Ishikawa (cell line): ENCODE results near the gene PLPPR5.

ENCODE experiments used
- CEBPB ChIP-seq: IDR thresholded peaks from 2 replicates; pipeline ENCODE4 v1.6.1; 2012
- CREB1 ChIP-seq: IDR thresholded peaks from 2 replicates; pipeline ENCODE4 v1.6.1; 2012; ENCODE audit warnings: low read depth
- EGR1 ChIP-seq: IDR thresholded peaks from 2 replicates; pipeline ENCODE4 v1.6.1; 2012
- EP300 ChIP-seq: IDR thresholded peaks from 2 replicates; pipeline ENCODE4 v1.6.1; 2012; ENCODE audit warnings: borderline replicate concordance
- FOXM1 ChIP-seq: IDR thresholded peaks from 2 replicates; pipeline ENCODE4 v1.6.1; 2012; ENCODE audit warnings: low read depth, borderline replicate concordance
- NFIC ChIP-seq: IDR thresholded peaks from 2 replicates; pipeline ENCODE4 v1.6.1; 2012
- RAD21 ChIP-seq: IDR thresholded peaks from 2 replicates; pipeline ENCODE4 v1.6.1; 2012; ENCODE audit warnings: low read depth
- TAF1 ChIP-seq: IDR thresholded peaks from 2 replicates; pipeline ENCODE4 v1.6.1; 2012; ENCODE audit warnings: low read depth, mild to moderate bottlenecking
- TCF12 ChIP-seq: IDR thresholded peaks from 2 replicates; pipeline ENCODE4 v1.6.1; 2012; ENCODE audit warnings: low read depth
- TEAD4 ChIP-seq: IDR thresholded peaks from 2 replicates; pipeline ENCODE4 v1.6.1; 2012
- YY1 ChIP-seq: IDR thresholded peaks from 2 replicates; pipeline ENCODE4 v1.6.1; 2012; ENCODE audit warnings: low read depth
- ZBTB7A ChIP-seq: IDR thresholded peaks from 2 replicates; pipeline ENCODE4 v1.6.1; 2012; ENCODE audit warnings: low read depth
- TF ChIP-seq, protein P1 (sequence below): IDR thresholded peaks from 2 replicates; pipeline ENCODE4 v1.6.1; 2012
- TF ChIP-seq, protein P2 (sequence below): IDR thresholded peaks from 2 replicates; pipeline ENCODE4 v1.6.1; 2012; ENCODE audit warnings: low read depth, mild to moderate bottlenecking
- TF ChIP-seq, protein P3 (sequence below): IDR thresholded peaks from 2 replicates; pipeline ENCODE4 v1.6.1; 2012

PLPPR5 gene

DNA sequence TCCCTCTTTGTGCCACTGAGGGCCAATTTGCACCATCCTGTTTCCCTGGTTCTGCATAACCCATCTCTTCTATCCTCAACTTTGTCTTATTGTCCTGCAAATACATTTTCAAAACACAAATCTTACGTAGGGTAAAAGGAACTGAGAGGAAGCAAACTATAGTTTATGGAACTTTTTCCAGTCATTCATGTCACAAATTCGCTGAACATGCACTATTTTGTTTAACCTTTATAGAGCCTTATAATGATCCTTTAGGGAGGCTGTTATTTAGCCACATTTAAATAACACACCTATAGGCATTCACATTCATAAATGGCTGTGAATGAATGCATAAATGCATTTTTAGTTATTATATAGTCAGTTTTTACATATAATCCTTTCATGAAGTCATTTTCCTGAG is 85.0 kb downstream of the PLPPR5 start:
- TF ChIP-seq, protein P1, sequence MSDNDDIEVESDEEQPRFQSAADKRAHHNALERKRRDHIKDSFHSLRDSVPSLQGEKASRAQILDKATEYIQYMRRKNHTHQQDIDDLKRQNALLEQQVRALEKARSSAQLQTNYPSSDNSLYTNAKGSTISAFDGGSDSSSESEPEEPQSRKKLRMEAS, result no peak
- TF ChIP-seq EGR1 (no peak), EP300 (no peak), TCF12 (no peak), TAF1 (no peak), CEBPB (no peak), YY1 (no peak), NFIC (no peak), TEAD4 (no peak), RAD21 (no peak), ZBTB7A (no peak), FOXM1 (no peak), CREB1 (no peak)
- TF ChIP-seq, protein P2, sequence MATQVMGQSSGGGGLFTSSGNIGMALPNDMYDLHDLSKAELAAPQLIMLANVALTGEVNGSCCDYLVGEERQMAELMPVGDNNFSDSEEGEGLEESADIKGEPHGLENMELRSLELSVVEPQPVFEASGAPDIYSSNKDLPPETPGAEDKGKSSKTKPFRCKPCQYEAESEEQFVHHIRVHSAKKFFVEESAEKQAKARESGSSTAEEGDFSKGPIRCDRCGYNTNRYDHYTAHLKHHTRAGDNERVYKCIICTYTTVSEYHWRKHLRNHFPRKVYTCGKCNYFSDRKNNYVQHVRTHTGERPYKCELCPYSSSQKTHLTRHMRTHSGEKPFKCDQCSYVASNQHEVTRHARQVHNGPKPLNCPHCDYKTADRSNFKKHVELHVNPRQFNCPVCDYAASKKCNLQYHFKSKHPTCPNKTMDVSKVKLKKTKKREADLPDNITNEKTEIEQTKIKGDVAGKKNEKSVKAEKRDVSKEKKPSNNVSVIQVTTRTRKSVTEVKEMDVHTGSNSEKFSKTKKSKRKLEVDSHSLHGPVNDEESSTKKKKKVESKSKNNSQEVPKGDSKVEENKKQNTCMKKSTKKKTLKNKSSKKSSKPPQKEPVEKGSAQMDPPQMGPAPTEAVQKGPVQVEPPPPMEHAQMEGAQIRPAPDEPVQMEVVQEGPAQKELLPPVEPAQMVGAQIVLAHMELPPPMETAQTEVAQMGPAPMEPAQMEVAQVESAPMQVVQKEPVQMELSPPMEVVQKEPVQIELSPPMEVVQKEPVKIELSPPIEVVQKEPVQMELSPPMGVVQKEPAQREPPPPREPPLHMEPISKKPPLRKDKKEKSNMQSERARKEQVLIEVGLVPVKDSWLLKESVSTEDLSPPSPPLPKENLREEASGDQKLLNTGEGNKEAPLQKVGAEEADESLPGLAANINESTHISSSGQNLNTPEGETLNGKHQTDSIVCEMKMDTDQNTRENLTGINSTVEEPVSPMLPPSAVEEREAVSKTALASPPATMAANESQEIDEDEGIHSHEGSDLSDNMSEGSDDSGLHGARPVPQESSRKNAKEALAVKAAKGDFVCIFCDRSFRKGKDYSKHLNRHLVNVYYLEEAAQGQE, result no peak
- TF ChIP-seq, protein P3, sequence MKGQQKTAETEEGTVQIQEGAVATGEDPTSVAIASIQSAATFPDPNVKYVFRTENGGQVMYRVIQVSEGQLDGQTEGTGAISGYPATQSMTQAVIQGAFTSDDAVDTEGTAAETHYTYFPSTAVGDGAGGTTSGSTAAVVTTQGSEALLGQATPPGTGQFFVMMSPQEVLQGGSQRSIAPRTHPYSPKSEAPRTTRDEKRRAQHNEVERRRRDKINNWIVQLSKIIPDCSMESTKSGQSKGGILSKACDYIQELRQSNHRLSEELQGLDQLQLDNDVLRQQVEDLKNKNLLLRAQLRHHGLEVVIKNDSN, result no peak

DNA sequence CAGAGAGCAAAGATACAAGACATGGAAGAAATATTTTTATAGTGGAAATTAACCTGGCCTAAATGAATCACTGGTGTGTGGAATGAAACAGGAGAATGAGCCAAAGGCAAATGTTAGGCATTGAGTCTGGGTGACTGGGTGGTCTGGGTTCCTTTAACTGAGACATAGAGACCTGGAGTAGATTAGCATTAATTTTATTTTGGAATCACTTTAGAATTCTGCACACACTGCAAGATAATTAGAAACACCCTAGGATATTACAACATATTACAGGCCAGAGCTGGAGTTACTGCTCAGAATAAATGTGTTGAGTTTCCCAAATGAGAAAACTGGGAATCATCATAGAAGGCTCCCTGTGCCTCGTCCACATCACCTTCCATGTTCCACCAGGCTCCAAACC is 85.5 kb downstream of the PLPPR5 start:
- TF ChIP-seq EP300 (no peak), CEBPB (no peak), TEAD4 (no peak), NFIC (no peak), CREB1 (no peak), TAF1 (no peak), EGR1 (no peak), RAD21 (no peak), TCF12 (no peak), YY1 (no peak), ZBTB7A (no peak), FOXM1 (no peak)
- TF ChIP-seq, protein P2, result no peak
- TF ChIP-seq, protein P3, result no peak
- TF ChIP-seq, protein P1, result no peak

DNA sequence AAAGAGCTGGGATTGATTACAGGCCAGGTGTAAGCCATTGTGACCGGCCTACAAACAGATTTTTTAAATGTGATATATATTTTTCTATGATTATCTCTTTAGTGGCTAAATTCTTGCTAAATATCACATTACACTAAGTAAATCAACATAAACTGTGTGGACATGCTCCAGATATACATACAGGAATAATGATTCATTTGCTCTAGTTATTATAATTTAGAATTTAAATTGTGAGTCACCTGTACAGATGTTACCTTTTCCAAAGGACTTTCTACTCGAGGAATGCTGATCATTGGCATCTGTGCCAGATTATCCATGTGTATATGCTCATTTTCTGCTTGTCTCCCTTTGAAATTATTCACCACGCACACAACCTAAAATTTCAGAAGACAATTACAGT is 90.1 kb downstream of the PLPPR5 start:
- no peak for TF ChIP-seq YY1
- TF ChIP-seq TAF1, result no peak
- TF ChIP-seq EGR1, result no peak
- no peak for TF ChIP-seq TEAD4
- TF ChIP-seq, protein P3, result no peak
- TF ChIP-seq CREB1, result no peak
- no peak for TF ChIP-seq EP300

DNA sequence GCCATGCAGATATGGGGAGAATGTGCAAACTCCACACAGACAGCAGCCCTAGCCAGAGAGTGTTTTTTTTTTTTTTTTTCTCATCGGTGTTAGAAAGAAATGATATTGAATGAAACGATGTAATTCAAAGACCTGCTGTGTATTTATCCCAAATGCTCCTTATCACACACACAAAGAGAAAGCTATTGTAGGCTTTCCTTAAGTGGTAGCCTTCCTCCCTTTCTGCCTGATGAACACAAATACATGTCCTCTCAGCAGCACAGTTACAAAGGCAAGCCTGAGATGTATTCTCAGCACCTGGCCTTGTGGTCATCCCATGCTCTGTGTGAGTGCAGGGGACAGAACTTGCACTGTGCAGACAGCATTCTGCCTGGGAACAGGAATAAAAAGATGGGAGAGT is 93.8 kb downstream of the PLPPR5 start:
- TF ChIP-seq EGR1, result no peak
- TF ChIP-seq, protein P3, result no peak
- no peak for TF ChIP-seq CEBPB
- no peak for TF ChIP-seq TAF1
- no peak for TF ChIP-seq FOXM1
- TF ChIP-seq TEAD4, result no peak
- no peak for TF ChIP-seq ZBTB7A
- TF ChIP-seq NFIC, result no peak
- no peak for TF ChIP-seq EP300
- TF ChIP-seq, protein P1, result no peak
- no peak for TF ChIP-seq YY1
- no peak for TF ChIP-seq TCF12
- TF ChIP-seq CREB1, result no peak
- TF ChIP-seq, protein P2, result no peak
- TF ChIP-seq RAD21, result no peak
